Ramos (cell line): ENCODE data around the gene LYZL4.

Experiments
- in situ Hi-C: fragments of 300-500 bp; cut with MboI; formaldehyde crosslinking; loops from one replicate; pipeline ENCODE4 v1.14.3; 2022; ENCODE audit warnings: low sequenced_read_pairs; ENCODE audit not compliant: unreplicated experiment

The LYZL4 gene

GRCh38 chr3:42381551-42382082 is 28.8 kb downstream of the LYZL4 start:
- in situ Hi-C loops = no loop called here

DNA sequence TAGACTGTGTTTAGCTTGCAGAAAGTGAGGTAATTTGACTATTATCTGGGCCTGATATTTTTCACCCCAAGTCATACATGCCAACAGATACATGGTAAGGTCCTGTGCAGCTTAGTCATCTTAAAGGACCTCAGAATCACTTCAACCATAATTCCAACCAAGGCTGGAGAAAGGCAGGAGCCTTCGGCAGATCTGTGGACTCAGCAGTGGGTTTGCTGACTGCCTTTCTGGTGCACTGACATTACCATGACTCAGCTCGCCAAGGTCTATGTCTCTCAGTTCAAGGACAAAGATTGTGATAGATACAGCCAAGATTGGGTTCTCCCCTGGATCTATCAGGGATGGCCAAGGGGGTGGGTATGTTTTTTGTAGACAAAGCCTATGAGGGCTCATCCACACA is 32.7 kb downstream of the LYZL4 start:
- in situ Hi-C loops = no loop called here

DNA sequence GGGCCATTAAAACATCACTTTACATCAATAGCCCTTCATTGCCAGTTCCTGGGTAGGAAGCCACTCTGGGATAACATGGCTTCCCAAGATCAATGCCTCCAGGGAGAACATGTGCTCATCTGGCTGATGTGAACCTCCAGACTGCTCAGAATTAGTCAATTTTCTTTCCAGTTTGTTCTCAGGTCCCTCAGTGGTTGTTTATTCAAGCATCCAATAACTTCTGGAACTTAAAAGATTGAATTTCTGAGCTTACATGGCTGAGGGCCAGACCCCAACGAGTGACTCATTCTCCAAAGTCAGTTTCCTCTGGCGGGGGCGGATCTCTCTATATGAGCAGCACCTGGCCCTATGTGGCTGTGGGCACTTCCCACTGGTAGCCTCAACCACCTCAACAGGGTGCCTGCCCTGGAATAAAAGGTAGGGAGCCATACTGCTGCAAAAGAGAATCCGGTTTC is 34.0 kb downstream of the LYZL4 start:
- in situ Hi-C loops = no loop called here

DNA sequence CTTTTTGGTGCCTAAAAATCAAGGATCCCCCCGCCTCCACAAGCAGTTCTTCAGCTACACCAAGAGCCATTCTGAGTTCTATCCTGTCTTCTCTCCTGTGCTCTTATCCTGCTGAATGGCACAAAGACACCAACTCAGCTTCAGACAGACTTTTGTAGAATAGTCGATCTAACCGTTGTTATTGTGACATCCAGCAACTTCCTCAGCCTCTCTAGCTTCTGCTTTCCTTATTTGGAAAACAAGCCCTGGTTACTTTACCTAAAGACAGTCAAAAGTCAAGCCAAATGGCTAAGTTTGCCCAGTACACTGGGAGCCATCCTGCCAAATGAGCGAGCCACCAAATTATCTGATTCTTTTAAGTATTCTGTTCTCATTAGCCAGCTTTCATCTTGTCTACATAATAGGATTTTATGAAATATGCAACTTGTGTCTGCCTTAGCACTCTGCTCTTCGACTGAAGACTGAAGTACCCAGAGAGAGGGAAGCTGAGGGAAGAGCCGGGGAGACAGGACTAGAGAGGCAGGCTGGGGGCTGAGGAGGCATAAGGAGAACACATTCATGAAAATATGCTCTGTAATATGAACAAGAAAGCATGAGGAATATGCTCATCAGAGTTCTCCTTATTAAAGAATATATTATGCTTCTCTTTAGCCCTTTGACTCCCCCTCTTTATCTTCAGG is 35.1 kb downstream of the LYZL4 start:
- in situ Hi-C loops = no loop called here

DNA sequence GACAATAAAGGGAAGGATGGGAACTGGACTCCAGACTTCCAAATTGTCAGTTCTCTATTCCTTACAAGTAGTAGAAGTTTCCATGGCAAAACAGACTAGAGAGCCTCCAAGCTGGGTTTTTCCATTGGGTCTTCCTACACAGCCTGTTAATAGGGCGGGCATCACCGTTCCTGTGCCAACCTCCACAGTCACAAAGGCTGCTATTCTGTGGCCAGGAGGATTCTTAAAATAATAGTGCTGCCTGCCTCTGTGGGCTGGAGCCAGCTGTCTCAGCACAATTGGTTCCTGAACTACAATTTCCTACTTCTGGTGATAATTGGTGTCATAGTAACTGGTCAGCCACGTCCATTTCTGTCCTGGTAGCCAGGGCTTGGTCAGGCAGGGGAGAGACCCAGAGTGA is 38.6 kb downstream of the LYZL4 start:
- in situ Hi-C loops = no loop called here

- in situ Hi-C loops = no loop called here
These were observed 40.6 kb downstream of the LYZL4 start for GRCh38 chr3:42369832-42370231.

- in situ Hi-C loops = no loop called here
These were observed 41.1 kb downstream of the LYZL4 start for GRCh38 chr3:42369304-42369703.

DNA sequence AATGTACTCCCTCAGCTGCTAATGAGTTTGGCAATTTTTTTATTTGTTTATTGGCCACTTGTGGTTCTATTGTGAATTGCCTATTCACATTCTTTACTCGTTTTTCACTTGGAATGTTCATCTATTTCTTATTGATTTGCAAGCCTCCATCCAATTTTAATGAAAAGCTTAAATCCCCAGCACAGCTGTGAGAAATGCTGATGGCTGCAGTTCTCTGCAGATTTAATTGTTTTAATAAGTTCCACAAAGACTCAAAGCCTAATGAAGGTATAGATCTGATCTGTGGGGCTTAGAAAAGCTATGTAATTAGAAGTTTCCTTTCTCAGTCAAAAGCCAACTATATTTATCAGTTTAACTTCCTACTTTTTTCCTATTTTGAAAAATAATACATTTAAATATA is 41.5 kb downstream of the LYZL4 start:
- in situ Hi-C loops = no loop called here

DNA sequence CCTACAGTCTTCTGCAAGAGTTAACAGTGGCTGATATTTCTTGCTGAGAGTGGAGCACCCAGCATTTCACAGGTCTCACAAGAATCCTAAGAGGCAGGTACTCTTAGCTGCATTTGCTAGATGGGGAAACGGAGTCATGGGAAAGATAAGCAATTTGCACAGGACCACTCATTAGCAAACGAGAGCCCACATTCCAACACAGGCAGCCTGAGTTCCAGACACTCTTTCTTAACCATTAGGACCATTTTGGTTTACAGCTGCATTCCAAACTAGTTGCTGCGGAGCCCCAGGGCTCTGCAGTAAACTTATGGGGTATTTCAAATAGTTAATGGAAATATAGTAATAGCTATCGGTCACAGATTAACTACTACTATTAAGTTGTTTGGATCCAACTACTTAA is 42.5 kb downstream of the LYZL4 start:
- in situ Hi-C loops = no loop called here

DNA sequence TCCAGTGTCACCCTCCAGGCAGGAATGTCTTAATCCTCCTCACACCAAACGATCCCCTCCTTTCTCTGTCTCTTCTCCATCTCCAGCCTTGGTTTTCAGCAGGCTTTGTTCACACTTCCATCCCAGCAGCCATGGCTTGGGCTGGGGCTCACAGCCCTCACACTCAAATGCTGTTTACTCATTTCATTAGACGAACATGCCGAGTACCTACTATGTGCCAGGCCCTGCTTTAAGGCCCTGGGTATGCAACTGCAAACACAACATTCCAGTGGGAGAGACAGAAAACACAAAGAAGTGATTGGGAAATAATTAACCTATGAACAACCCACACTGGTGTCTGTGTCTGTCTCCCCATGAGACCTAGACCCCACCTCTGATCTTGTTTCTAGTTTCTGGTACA is 43.9 kb downstream of the LYZL4 start:
- in situ Hi-C loops = no loop called here

DNA sequence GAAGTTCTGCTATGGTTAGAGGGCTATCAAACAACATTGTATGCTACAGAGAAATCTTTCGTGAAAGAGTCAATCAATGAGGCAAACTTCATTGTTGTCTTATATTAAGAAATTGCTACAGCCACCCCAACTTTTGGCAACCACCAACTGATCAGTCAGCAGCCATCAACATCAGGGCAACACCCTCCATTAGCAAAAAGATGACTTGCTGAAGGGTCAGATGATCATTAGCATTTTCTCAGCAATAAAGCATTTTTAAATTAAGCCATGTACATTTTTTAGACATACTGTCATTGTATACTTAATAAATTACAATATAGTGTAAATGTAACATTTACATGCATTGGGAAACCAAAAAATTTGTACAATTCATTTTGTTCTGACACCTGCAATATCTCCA is 53.1 kb downstream of the LYZL4 start:
- in situ Hi-C loops = no loop called here

DNA sequence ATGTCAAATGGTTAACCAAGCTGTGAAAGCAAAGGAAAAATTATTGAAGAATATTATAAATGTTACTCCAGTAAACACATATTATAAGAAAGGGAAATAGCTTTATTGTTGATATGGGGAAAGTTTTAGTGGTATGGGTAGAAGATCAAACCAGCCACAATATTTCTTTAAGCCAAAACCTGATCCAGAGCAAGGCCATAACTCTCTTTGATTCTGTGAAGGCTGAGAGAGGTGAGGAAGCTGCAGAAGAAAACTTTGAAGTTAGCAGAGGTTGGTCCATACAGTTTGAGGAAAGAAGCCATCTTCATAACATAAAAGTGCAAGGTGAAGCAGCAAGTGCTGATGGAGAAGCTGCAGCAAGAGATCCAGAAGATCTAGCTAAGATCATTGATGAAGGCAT is 54.8 kb downstream of the LYZL4 start:
- in situ Hi-C loops = no loop called here

GRCh38 chr3:42353631-42354030 is 56.8 kb downstream of the LYZL4 start:
- in situ Hi-C loops = no loop called here

- in situ Hi-C loops = no loop called here
These were observed 59.2 kb downstream of the LYZL4 start for GRCh38 chr3:42351207-42351606.

- in situ Hi-C loops = no loop called here
These were observed 60.4 kb downstream of the LYZL4 start for GRCh38 chr3:42349765-42350594.

DNA sequence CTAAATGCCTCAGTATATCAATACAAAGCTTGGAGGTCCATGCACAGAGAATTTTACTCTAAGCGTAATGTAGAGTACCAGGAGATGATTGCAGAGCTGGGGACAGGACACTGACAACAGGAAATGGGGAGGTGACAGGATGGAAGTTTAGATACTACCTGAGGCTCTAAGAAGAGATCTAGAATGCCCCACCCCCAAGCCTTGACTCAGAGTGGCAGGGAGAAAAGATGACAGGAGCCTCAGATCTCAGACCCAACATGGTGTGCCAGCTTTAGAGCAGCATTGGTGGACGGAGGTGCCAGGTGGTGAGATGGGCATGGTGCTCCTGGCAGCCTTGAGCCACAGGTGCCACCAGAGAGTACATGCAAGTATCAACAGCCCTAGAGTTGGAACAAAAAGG is 62.5 kb downstream of the LYZL4 start:
- in situ Hi-C loops = no loop called here
